A549 (cell line): ENCODE data around the gene PARD3B. TPM values are rescaled to one million over a fixed set of nuclear protein-coding genes. Genes with fewer than 3 reads are reported as not detected.
"Not testable (repeated sequence)": the region's sequence is repeated elsewhere in the genome, so short reads cannot be mapped to it uniquely, and the experiment has no call there.

Experiments
- ATAC-seq, 2 experiments: fragments of 200-7000 bp in 1 of 2; fragments of >200 bp in 1 of 2; cut with Nextera tagmentation in 1 of 2; cut with Tn5 transposase in 1 of 2; 3 replicates each; pipeline versions ENCODE4 v1.8.0 to v1.9.1; 2018 to 2020; ENCODE audit warnings: mild to moderate bottlenecking in 1 of 2, moderate library complexity in 1 of 2
- CTCF ChIA-PET: fragments of 300-600 bp; sonication (Branson Sonifier 250); formaldehyde crosslinking; extraction: SDS; loops from one replicate; lab custom pipeline; 2021; ENCODE audit warnings: antibody characterized with exemption, inconsistent platforms; lab: Yijun Ruan, JAX
- POLR2A ChIA-PET: fragments of 350-600 bp; formaldehyde crosslinking; extraction: SDS; loops from one replicate; lab custom pipeline; 2021; ENCODE audit warnings: antibody characterized with exemption, inconsistent platforms; lab: Yijun Ruan, JAX
- DNase-seq, 2 experiments: peaks; one replicate each; pipeline versions ENCODE4 v3.0.0 to v3.0.0-alpha.2; 2011 to 2016; ENCODE audit warnings: low read depth in 1 of 2, low spot score in 1 of 2
- FAIRE-seq: peaks from 2 replicates; lab custom pipeline; 2011; peaks lifted over from hg19 to GRCh38; lab: Jason Lieb, UNC
- H3K27ac ChIP-seq, 2 experiments: fragments of >200 bp; sonication (Bioruptor Twin); formaldehyde crosslinking; 3 replicates each; pipeline ENCODE4 v1.5.1; 2016 to 2017
- H3K4me1 ChIP-seq: fragments of >200 bp; sonication (Bioruptor Twin); formaldehyde crosslinking; 3 replicates; pipeline ENCODE4 v1.6.1; 2016
- H3K4me2 ChIP-seq: fragments of >200 bp; sonication (Bioruptor Twin); formaldehyde crosslinking; 3 replicates; pipeline ENCODE4 v1.6.1; 2016
- H3K4me3 ChIP-seq: fragments of >200 bp; sonication (Bioruptor Twin); formaldehyde crosslinking; 3 replicates; pipeline ENCODE4 v1.5.1; 2016
- H3K9me3 ChIP-seq: fragments of >200 bp; sonication (Bioruptor Twin); formaldehyde crosslinking; 3 replicates; pipeline ENCODE4 v1.6.1; 2016
- CBX2 ChIP-seq: fragments of 200-600 bp; sonication (generic); IDR thresholded peaks from 2 replicates; pipeline ENCODE4 v1.6.1; 2016; ENCODE audit warnings: low read depth, mild to moderate bottlenecking, borderline replicate concordance
- CEBPB ChIP-seq, 2 experiments: fragments of >200 bp in 1 of 2; sonication (Bioruptor Twin) in 1 of 2; formaldehyde crosslinking in 1 of 2; IDR thresholded peaks; 2 replicates each; pipeline ENCODE4 v1.6.1; 2012 to 2016
- EHF ChIP-seq: fragments of 250-450 bp; sonication (Bioruptor Pico); IDR thresholded peaks from 2 replicates; pipeline ENCODE4 v1.5.0; 2020; ENCODE audit warnings: mild to moderate bottlenecking
- EP300 ChIP-seq, 2 experiments: fragments of >200 bp; sonication (Bioruptor Twin); formaldehyde crosslinking; IDR thresholded peaks; 2 replicates in 1 of 2; 3 replicates in 1 of 2; pipeline ENCODE4 v1.6.1; 2016 to 2017
- GATA3 ChIP-seq: IDR thresholded peaks from 2 replicates; pipeline ENCODE4 v1.6.1; 2012; ENCODE audit warnings: borderline replicate concordance
- HOXA7 ChIP-seq: fragments of 250-450 bp; sonication (Bioruptor Pico); IDR thresholded peaks from 2 replicates; pipeline ENCODE4 v1.5.0; 2020; ENCODE audit warnings: mild to moderate bottlenecking, moderate library complexity
- JUNB ChIP-seq: fragments of >200 bp; sonication (Bioruptor Twin); formaldehyde crosslinking; IDR thresholded peaks from 2 replicates; pipeline ENCODE4 v1.6.1; 2016
- KDM1A ChIP-seq: fragments of 200-600 bp; sonication (generic); IDR thresholded peaks from 2 replicates; pipeline ENCODE4 v1.6.1; 2016; ENCODE audit warnings: low read depth, mild to moderate bottlenecking
- MAFK ChIP-seq: fragments of 450-650 bp; IDR thresholded peaks from 2 replicates; pipeline ENCODE4 v1.6.1; 2014; ENCODE audit not compliant: partially characterized antibody
- NFE2L2 ChIP-seq: fragments of 150-350 bp; conservative IDR thresholded peaks from 2 replicates; pipeline ENCODE4 v1.6.1; 2014; ENCODE audit warnings: low read length
- NPAS2 ChIP-seq: fragments of 250-450 bp; sonication (Bioruptor Pico); IDR thresholded peaks from 2 replicates; pipeline ENCODE4 v1.8.0; 2022; ENCODE audit warnings: mild to moderate bottlenecking, moderate library complexity, borderline replicate concordance
- NR3C1 ChIP-seq: fragments of >200 bp; sonication (Bioruptor Twin); formaldehyde crosslinking; IDR thresholded peaks from 3 replicates; pipeline ENCODE4 v1.6.1; 2017
- PHF8 ChIP-seq: fragments of 200-600 bp; sonication (generic); IDR thresholded peaks from 2 replicates; pipeline ENCODE4 v1.6.1; 2016; ENCODE audit warnings: low read depth, mild to moderate bottlenecking, antibody characterized with exemption, moderate library complexity, borderline replicate concordance
- RAD21 ChIP-seq, 2 experiments: fragments of >200 bp in 1 of 2; sonication (Bioruptor Twin) in 1 of 2; formaldehyde crosslinking in 1 of 2; IDR thresholded peaks in 1 of 2; conservative IDR thresholded peaks in 1 of 2; 2 replicates in 1 of 2; 3 replicates in 1 of 2; pipeline ENCODE4 v1.6.1; 2012 to 2018; ENCODE audit warnings: inconsistent platforms in 1 of 2
- RARB ChIP-seq: fragments of 250-450 bp; sonication (Bioruptor Pico); IDR thresholded peaks from 2 replicates; pipeline ENCODE4 v1.8.0; 2021; ENCODE audit warnings: mild to moderate bottlenecking, moderate library complexity
- RCOR1 ChIP-seq: fragments of 150-350 bp; IDR thresholded peaks from 2 replicates; pipeline ENCODE4 v1.6.1; 2014; ENCODE audit warnings: antibody characterized with exemption, low read length, low read depth
- RNF2 ChIP-seq: fragments of 200-600 bp; sonication (generic); IDR thresholded peaks from 2 replicates; pipeline ENCODE4 v1.6.1; 2016; ENCODE audit warnings: low read depth, mild to moderate bottlenecking, antibody characterized with exemption, moderate library complexity, borderline replicate concordance
- SMC3 ChIP-seq: fragments of >200 bp; sonication (Bioruptor Twin); formaldehyde crosslinking; IDR thresholded peaks from 3 replicates; pipeline ENCODE4 v1.6.1; 2018; ENCODE audit warnings: inconsistent platforms
- SREBF2 ChIP-seq: fragments of 450-650 bp; IDR thresholded peaks from 2 replicates; pipeline ENCODE4 v1.6.1; 2014; ENCODE audit warnings: mild to moderate bottlenecking, moderate library complexity
- ZC3H11A ChIP-seq: fragments of 450-650 bp; IDR thresholded peaks from 2 replicates; pipeline ENCODE4 v1.6.1; 2014; ENCODE audit warnings: antibody characterized with exemption, mild to moderate bottlenecking
- ZNF302 ChIP-seq: fragments of 250-450 bp; sonication (Bioruptor Pico); IDR thresholded peaks from 2 replicates; pipeline ENCODE4 v1.9.0; 2021; ENCODE audit warnings: inconsistent platforms, mild to moderate bottlenecking, moderate library complexity
- WGBS: methylation state at CpG from one replicate; pipeline ENCODE4 v1.1.6; 2017; ENCODE audit errors: missing lambda C conversion rate; 5-methylcytosine and 5-hydroxymethylcytosine counted together
- polyA plus RNA-seq, 4 experiments: library from polyadenylated mRNA; depleted of rRNA in 3 of 4; stranded (reverse); fragments of >200 nt; fragmentation: RNase III in 1 of 4; extraction: RNeasy Plus Mini Kit Qiagen cat#74134 plus additional on column Dnase treatment in 1 of 4; gene quantifications; 2 replicates in 3 of 4; 3 replicates in 1 of 4; pipeline ENCODE4 v1.2.3, GENCODE V29; 2011 to 2017
- TF ChIP-seq, protein P1 (sequence below): fragments of 150-350 bp; IDR thresholded peaks from 2 replicates; pipeline ENCODE4 v1.6.1; 2014; ENCODE audit warnings: low read depth, mild to moderate bottlenecking, low read length
- TF ChIP-seq, protein P2 (sequence below): fragments of >200 bp; sonication (Bioruptor Twin); formaldehyde crosslinking; IDR thresholded peaks from 3 replicates; pipeline ENCODE4 v1.5.1; 2016

Gene PARD3B
- polyA plus RNA-seq, 2 of the 4 experiments (the other 2 are of a cell fraction), result 1.2 to 2.4 TPM

DNA sequence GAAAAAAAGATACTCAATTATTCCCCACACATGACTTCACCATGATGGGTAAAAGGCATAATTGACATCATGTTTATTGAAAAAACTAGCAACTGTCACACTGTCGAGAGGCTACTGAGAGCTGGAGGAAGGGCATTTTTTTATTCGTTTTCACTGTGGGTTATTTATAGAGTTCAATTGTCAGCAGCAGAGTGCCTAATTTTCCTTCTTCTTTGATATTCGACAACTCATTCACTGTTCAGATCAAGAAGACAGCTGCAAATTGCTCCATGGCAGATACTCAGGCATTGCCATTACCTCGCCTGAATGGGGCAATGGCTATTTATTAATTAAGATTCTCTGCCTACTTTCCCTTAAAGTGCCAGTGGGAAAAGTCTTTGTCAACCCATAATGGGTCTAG, 939.5 kb downstream of the PARD3B start:
- H3K4me3 ChIP-seq, result no peak overlapping the region
- POLR2A ChIA-PET, result no interaction called here
- CTCF ChIA-PET, result interaction anchor here (1.4 to 1.5 kb wide), 2 partner anchors 345 to 441 kb away, joined by 3 read pairs; no protein-coding TSS in a partner anchor
- no peaks in the 10 kb centered on the region for H3K9me3 ChIP-seq
- TF ChIP-seq GATA3 (no peak), ZC3H11A (no peak), PHF8 (no peak), RNF2 (no peak), JUNB (no peak), RAD21 (conservative IDR thresholded peaks at IDR 0.05 in 1 of 2, IDR thresholded peaks at IDR 0.05 in 1 of 2) (no peak), KDM1A (no peak), CBX2 (no peak), HOXA7 (CRISPR knock-in tag) (no peak), MAFK (no peak), SREBF2 (no peak)
- TF ChIP-seq, protein P1, sequence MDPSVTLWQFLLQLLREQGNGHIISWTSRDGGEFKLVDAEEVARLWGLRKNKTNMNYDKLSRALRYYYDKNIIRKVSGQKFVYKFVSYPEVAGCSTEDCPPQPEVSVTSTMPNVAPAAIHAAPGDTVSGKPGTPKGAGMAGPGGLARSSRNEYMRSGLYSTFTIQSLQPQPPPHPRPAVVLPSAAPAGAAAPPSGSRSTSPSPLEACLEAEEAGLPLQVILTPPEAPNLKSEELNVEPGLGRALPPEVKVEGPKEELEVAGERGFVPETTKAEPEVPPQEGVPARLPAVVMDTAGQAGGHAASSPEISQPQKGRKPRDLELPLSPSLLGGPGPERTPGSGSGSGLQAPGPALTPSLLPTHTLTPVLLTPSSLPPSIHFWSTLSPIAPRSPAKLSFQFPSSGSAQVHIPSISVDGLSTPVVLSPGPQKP, result no peak
- DNase-seq (no peak), ATAC-seq (no peak), FAIRE-seq (no peak)
- H3K4me2 ChIP-seq, result no peak overlapping the region
- WGBS, result 43% methylated on average over 4 of the region's 4 CpGs
- no peaks in the 10 kb centered on the region for H3K4me1 ChIP-seq
- H3K27ac ChIP-seq, result no peak overlapping the region

DNA sequence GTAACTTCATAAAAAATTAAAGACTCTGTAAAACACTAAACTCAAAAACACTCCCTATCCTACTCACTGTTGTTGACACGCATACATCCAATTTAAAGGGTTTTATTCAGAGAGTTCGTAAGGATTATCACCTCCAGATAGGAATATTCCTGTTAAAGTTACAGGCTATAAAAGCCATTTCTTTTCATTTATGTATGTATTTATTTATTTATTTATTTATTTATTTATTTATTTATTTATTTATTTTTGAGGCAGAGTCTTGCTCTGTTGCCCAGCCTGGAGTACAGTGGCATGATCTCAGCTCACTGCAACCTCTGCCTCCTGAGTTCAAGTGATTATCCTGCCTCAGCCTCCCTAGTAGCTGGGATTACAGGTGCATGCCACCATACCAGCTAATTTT, 948.3 kb downstream of the PARD3B start:
- CTCF ChIA-PET, DNase-seq, ATAC-seq, H3K4me3 ChIP-seq, POLR2A ChIA-PET, H3K9me3 ChIP-seq, H3K4me2 ChIP-seq, H3K4me1 ChIP-seq, FAIRE-seq, H3K27ac ChIP-seq: not testable (repeated sequence)
- TF ChIP-seq ZC3H11A, result peak; percentile 63
- WGBS, result 94% methylated on average over 2 of the region's 2 CpGs

DNA sequence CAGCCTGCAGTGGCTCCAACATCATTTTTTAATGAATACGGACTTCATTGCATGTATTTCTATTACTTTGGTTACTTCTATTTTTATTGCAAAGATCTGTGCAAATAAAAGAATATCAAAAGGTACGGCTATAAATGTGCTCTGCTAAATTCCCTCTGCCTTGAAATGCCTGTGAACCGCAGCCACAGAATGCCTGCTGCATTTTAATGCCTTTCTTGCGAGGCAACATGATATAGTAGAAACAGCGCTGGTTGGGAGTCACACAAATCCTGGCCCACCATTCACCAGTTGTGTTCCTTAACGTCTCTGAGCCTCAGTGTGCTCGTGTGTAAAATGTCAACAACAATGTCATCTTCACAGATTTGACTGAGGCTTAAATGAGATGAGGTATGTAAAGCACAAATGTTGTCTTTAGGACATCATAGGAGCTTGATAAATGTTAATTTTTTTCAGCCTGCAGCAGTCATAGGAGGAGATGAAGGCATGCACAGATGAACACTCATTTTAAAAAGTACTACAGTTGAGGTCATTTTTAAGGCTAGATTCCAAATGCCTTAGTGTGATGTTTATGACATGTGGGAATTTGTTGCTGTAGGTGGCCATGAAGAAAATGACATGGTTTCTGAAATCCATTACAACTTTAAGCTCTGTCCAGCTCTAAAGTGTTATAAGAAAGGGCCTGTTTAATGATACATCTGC, 949.4 kb downstream of the PARD3B start:
- CTCF ChIA-PET, result no interaction called here
- WGBS, result 36% methylated on average over 7 of the region's 7 CpGs

DNA sequence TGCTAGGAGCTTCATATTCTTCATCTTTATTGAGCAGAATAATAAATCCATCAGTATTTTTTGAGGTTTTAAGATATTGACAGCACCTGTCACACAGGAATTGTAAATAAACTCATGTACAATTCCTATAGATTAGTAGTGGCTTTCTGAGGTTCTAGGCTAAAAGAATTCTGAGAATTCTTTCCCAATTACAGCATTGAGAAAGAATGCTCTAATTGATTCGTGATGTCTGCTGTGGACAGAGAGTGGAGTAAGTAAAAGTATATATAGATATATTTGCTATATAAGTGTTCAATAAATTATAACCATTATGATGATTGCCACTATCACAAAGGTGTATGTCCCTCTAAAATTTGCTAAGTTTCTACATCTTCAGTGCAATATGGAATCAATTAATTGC, 950.5 kb downstream of the PARD3B start:
- CTCF ChIA-PET, result no interaction called here
- 7% methylated on average over 1 of the region's 1 CpG for WGBS
- Histone ChIP-seq H3K4me1 (no peaks in the 10 kb centered on the region), H3K4me3 (no peak overlapping the region), H3K4me2 (no peak overlapping the region), H3K9me3 (peaks cover 5% of the 10 kb centered on the region; the same call in 1 of the 3 replicates), H3K27ac (no peak overlapping the region)
- FAIRE-seq, result no peak
- POLR2A ChIA-PET, result no interaction called here
- ATAC-seq, result no peak
- no peak for DNase-seq
- TF ChIP-seq EP300 (IDR thresholded peaks at IDR 0.05) (no peak), JUNB (no peak), NR3C1 (no peak), CEBPB (IDR thresholded peaks at IDR 0.05) (no peak), EHF (CRISPR knock-in tag) (no peak), RCOR1 (no peak)

More for the DNA sequence above, 949.4 kb downstream of the PARD3B start:
- H3K9me3 ChIP-seq, result peaks cover 5% of the 10 kb centered on the region; the same call in 1 of the 3 replicates
- no peaks in the 10 kb centered on the region for H3K4me1 ChIP-seq
- TF ChIP-seq SMC3 (no peak), RARB (CRISPR knock-in tag) (no peak), NFE2L2 (no peak), RCOR1 (no peak), ZNF302 (no peak), NPAS2 (CRISPR knock-in tag) (no peak)
- TF ChIP-seq, protein P2, sequence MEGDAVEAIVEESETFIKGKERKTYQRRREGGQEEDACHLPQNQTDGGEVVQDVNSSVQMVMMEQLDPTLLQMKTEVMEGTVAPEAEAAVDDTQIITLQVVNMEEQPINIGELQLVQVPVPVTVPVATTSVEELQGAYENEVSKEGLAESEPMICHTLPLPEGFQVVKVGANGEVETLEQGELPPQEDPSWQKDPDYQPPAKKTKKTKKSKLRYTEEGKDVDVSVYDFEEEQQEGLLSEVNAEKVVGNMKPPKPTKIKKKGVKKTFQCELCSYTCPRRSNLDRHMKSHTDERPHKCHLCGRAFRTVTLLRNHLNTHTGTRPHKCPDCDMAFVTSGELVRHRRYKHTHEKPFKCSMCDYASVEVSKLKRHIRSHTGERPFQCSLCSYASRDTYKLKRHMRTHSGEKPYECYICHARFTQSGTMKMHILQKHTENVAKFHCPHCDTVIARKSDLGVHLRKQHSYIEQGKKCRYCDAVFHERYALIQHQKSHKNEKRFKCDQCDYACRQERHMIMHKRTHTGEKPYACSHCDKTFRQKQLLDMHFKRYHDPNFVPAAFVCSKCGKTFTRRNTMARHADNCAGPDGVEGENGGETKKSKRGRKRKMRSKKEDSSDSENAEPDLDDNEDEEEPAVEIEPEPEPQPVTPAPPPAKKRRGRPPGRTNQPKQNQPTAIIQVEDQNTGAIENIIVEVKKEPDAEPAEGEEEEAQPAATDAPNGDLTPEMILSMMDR, result no peak
- no peak overlapping the region for H3K4me2 ChIP-seq
- no peak for DNase-seq
- POLR2A ChIA-PET, result no interaction called here
- no peak for ATAC-seq
- no peak overlapping the region for H3K27ac ChIP-seq
- FAIRE-seq, result peak; percentile 23
- H3K4me3 ChIP-seq, result no peak overlapping the region
